H1 (cell line): ENCODE measurements around the gene BSG. TPM values are rescaled to one million over a fixed set of nuclear protein-coding genes. Genes with fewer than 3 reads are reported as not detected.

Source experiments
- SIN3A ChIP-seq, 2 experiments: IDR thresholded peaks in 1 of 2; conservative IDR thresholded peaks in 1 of 2; 2 replicates each; pipeline ENCODE4 v1.6.1; 2011 to 2012; ENCODE audit warnings: low read length in 2 of 2, improper control_type of control experiment in 1 of 2, low read depth in 1 of 2, mild to moderate bottlenecking in 1 of 2
- SP2 ChIP-seq: IDR thresholded peaks from 2 replicates; pipeline ENCODE4 v1.6.1; 2012; ENCODE audit warnings: mild to moderate bottlenecking, low read length, inconsistent platforms
- TBP ChIP-seq: IDR thresholded peaks from 2 replicates; pipeline ENCODE4 v1.6.1; 2011; ENCODE audit warnings: low read depth, low read length, improper control_type of control experiment
- YY1 ChIP-seq: IDR thresholded peaks from 2 replicates; pipeline ENCODE4 v1.6.1; 2011; ENCODE audit warnings: low read depth, mild to moderate bottlenecking, low read length
- polyA plus RNA-seq, 7 experiments: library from polyadenylated mRNA; depleted of rRNA in 3 of 7; stranded (reverse) in 5 of 7; unstranded in 2 of 7; fragments of >200 nt in 5 of 7; fragments of 200-250 nt in 2 of 7; gene quantifications; 1 replicate in 5 of 7; 2 replicates in 1 of 7; 4 replicates in 1 of 7; pipeline versions ENCODE4 v1.2.1 to v1.2.3, GENCODE V29; 2011 to 2013; ENCODE audit warnings: missing spikeins in 2 of 7, mixed read lengths in 2 of 7
- total RNA-seq: library from RNA; stranded (reverse); fragmentation: NEBNext Ultra II Directional; extraction: Animal tissue kit (Norgen Biotek cat#: 25700); gene quantifications from 2 replicates; pipeline ENCODE4 v1.2.1, GENCODE V29; 2021
- TF ChIP-seq, protein P1 (sequence below): IDR thresholded peaks from 2 replicates; pipeline ENCODE4 v1.6.1; 2012; ENCODE audit warnings: low read length, inconsistent platforms

Gene BSG
- total and polyA plus RNA-seq, 2 of the 8 experiments (the other 6 are each of a cell fraction or from before 2014, with no cell fraction given): 726 to 1,055 TPM

DNA sequence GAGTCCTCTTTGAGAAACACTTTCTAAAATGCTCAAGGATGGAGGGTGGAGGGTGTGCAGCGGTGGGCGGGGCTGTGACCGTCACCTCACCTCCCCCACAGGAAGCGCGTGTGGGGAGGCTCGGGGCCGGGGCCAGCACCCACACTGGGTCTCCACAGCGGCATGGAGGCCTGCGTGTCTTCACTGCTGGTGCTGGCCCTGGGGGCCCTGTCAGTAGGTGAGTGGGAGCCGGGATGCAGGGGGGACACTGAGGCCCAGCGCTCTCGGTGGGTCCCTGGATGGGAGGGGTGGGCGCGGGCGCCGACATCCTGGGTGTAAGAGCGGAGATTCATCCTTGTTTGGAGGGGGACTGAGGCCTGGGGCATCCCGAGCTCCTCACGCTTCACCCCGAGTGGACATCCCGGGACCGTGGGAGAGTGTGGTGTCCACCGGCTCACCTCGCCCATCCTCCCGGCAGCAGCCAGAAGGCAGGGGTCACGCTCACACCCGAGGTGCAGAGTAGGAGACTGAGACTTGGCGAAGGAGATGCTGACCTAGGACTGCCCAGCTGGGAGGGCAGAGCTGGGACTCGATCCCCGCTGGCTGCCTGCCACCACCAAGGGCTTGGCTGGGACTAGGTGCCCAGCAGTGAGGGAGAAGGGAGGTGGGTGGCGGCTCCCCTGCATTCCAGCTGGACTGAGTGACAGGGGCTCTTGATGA is 28.3 kb upstream of the BSG start, which contains the start of gene GZMM (continued):
- no peak for TF ChIP-seq SP2
- no peak for TF ChIP-seq TBP
- no peak for TF ChIP-seq SIN3A (conservative IDR thresholded peaks at IDR 0.05 in 1 of 2, IDR thresholded peaks at IDR 0.05 in 1 of 2; ENCODE audit: low read depth in 1 of 2, low read length in 2 of 2)
- no peak for TF ChIP-seq YY1
- TF ChIP-seq, protein P1, sequence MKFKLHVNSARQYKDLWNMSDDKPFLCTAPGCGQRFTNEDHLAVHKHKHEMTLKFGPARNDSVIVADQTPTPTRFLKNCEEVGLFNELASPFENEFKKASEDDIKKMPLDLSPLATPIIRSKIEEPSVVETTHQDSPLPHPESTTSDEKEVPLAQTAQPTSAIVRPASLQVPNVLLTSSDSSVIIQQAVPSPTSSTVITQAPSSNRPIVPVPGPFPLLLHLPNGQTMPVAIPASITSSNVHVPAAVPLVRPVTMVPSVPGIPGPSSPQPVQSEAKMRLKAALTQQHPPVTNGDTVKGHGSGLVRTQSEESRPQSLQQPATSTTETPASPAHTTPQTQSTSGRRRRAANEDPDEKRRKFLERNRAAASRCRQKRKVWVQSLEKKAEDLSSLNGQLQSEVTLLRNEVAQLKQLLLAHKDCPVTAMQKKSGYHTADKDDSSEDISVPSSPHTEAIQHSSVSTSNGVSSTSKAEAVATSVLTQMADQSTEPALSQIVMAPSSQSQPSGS: no peak
